GM23248 (cell line): ENCODE measurements around the gene PRKCA. TPM values are rescaled to one million over a fixed set of nuclear protein-coding genes. Genes with fewer than 3 reads are reported as not detected.

Source experiments
- DNase-seq: peaks from one replicate; pipeline ENCODE4 v3.0.0-alpha.2; 2015
- H2AFZ ChIP-seq: fragments of 200-600 bp; sonication (generic); 2 replicates; pipeline ENCODE4 v1.6.1; 2016; ENCODE audit warnings: antibody characterized with exemption
- H3F3A ChIP-seq: fragments of 200-600 bp; sonication (generic); 2 replicates; pipeline ENCODE4 v1.6.1; 2016; ENCODE audit warnings: mild to moderate bottlenecking, antibody characterized with exemption, mixed run types; ENCODE audit not compliant: insufficient read depth
- H3K27ac ChIP-seq: fragments of 200-600 bp; sonication (generic); 2 replicates; pipeline ENCODE4 v1.5.1; 2016; ENCODE audit warnings: mild to moderate bottlenecking
- H3K27me3 ChIP-seq: fragments of 200-600 bp; sonication (generic); replicated peaks from 2 replicates; pipeline ENCODE4 v1.6.1; 2016; ENCODE audit warnings: mild to moderate bottlenecking; ENCODE audit not compliant: insufficient read depth
- H3K36me3 ChIP-seq: fragments of 200-600 bp; sonication (generic); 2 replicates; pipeline ENCODE4 v1.6.1; 2016; ENCODE audit warnings: low read depth, mild to moderate bottlenecking
- H3K4me1 ChIP-seq: fragments of 200-600 bp; sonication (generic); 2 replicates; pipeline ENCODE4 v1.6.1; 2016; ENCODE audit warnings: mild to moderate bottlenecking; ENCODE audit not compliant: insufficient read depth
- H3K4me2 ChIP-seq: fragments of 200-600 bp; sonication (generic); one replicate; pipeline ENCODE4 v1.6.1; 2016; ENCODE audit warnings: mild to moderate bottlenecking; ENCODE audit not compliant: unreplicated experiment
- H3K4me3 ChIP-seq: fragments of 200-600 bp; sonication (generic); 2 replicates; pipeline ENCODE4 v1.5.1; 2016; ENCODE audit warnings: mild to moderate bottlenecking
- H3K79me2 ChIP-seq: fragments of 200-600 bp; sonication (generic); 2 replicates; pipeline ENCODE4 v1.6.1; 2016; ENCODE audit warnings: mild to moderate bottlenecking; ENCODE audit not compliant: insufficient read depth
- H3K9ac ChIP-seq: fragments of 200-600 bp; sonication (generic); 2 replicates; pipeline ENCODE4 v1.6.1; 2016; ENCODE audit warnings: mild to moderate bottlenecking
- H3K9me2 ChIP-seq: fragments of 200-600 bp; sonication (generic); 2 replicates; pipeline ENCODE4 v1.6.1; 2016; ENCODE audit warnings: mixed run types, mild to moderate bottlenecking, moderate library complexity; ENCODE audit not compliant: insufficient read depth
- H3K9me3 ChIP-seq: fragments of 200-600 bp; sonication (generic); one replicate; pipeline ENCODE4 v1.6.1; 2017; ENCODE audit warnings: low read depth
- H4K20me1 ChIP-seq: fragments of 200-600 bp; sonication (generic); 2 replicates; pipeline ENCODE4 v1.6.0; 2016; ENCODE audit not compliant: insufficient read depth
- EZH2 ChIP-seq: fragments of 200-600 bp; sonication (generic); IDR thresholded peaks from 2 replicates; pipeline ENCODE4 v1.6.1; 2018; ENCODE audit warnings: antibody characterized with exemption, mild to moderate bottlenecking; ENCODE audit not compliant: insufficient read depth, poor library complexity, severe bottlenecking
- EZH2phosphoT487 ChIP-seq: fragments of 200-600 bp; sonication (generic); IDR thresholded peaks from 2 replicates; pipeline ENCODE4 v1.6.1; 2018; ENCODE audit warnings: antibody characterized with exemption, moderate library complexity, mild to moderate bottlenecking, low read depth; ENCODE audit not compliant: insufficient read depth
- WGBS, 2 experiments: methylation state at CpG; one replicate each; pipeline ENCODE4 v1.1.6; 2015 to 2017; ENCODE audit warnings: low lambda C conversion rate in 2 of 2, low coverage in 1 of 2; ENCODE audit errors: missing lambda C conversion rate in 2 of 2; 5-methylcytosine and 5-hydroxymethylcytosine counted together
- in situ Hi-C: fragments of 300-500 bp; cut with MboI; formaldehyde crosslinking; loops from 2 replicates; pipeline ENCODE4 v1.15.0; 2020
- polyA plus RNA-seq: library from polyadenylated mRNA; unstranded; fragments of >200 nt; fragmentation: Nextera tagmentation; extraction: Ambion mirVana; gene quantifications from 2 replicates; pipeline ENCODE4 v1.2.1, GENCODE V29; 2016
- total RNA-seq: library from RNA; depleted of rRNA; stranded (reverse); fragments of >200 nt; shearing (Covaris generic); gene quantifications from 2 replicates; pipeline ENCODE4 v1.2.3, GENCODE V29; 2014

The PRKCA gene
- total and polyA plus RNA-seq, 2 experiments from 2014 or later = 17.3 to 28.5 TPM

GRCh38 chr17:66695098-66695497, 392.7 kb downstream of the PRKCA start:
- no peaks in the 10 kb centered on the region for H4K20me1 ChIP-seq
- peaks cover 8% of the 10 kb centered on the region; the same call in 1 of the 2 replicates for H3K4me1 ChIP-seq
- H3K9me2 ChIP-seq = no peaks in the 10 kb centered on the region
- no peak overlapping the region for H3K9ac ChIP-seq
- TF ChIP-seq EZH2 = no peak
- TF ChIP-seq EZH2phosphoT487 = no peak
- no peaks in the 10 kb centered on the region for H3K9me3 ChIP-seq
- H3K4me3 ChIP-seq = no peak overlapping the region
- H3F3A ChIP-seq = peaks cover 7% of the 10 kb centered on the region; the same call in 1 of the 2 replicates
- no peaks in the 10 kb centered on the region for H3K27me3 ChIP-seq
- H3K4me2 ChIP-seq = no peak overlapping the region
- no peaks in the 10 kb centered on the region for H3K79me2 ChIP-seq
- no peak for DNase-seq
- 99% methylated on average over 5 of the region's 5 CpGs for WGBS, 2 experiments
- H2AFZ ChIP-seq = no peak overlapping the region
- H3K36me3 ChIP-seq = peaks cover 34% of the 10 kb centered on the region
- in situ Hi-C loops = loop anchor here (25.0 kb wide), 2 partner anchors 233 to 1433 kb away; no protein-coding TSS in a partner anchor
- H3K27ac ChIP-seq = no peak overlapping the region

DNA sequence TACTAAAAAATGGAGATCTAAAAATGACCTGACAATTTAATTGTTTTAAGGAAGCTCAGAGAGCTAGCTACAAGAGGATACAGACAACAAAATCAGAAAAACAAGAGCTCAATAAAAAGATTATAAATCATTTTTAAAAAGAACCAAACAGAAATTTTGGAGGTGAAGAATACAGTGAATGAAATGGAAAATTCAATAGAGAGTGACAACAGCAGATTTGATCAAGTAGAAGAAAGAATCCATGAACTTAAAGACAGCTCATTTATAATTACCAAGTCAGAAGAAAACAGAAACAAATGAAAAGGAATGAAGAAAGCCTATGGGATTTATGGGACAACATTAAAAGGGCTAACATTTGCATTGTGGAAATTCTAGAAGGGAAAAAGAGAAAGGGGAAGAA, 395.9 kb downstream of the PRKCA start:
- H2AFZ ChIP-seq = no peak overlapping the region
- H4K20me1 ChIP-seq = no peaks in the 10 kb centered on the region
- no peak overlapping the region for H3K27ac ChIP-seq
- no peaks in the 10 kb centered on the region for H3K9me3 ChIP-seq
- no peak overlapping the region for H3K4me3 ChIP-seq
- H3K79me2 ChIP-seq = no peaks in the 10 kb centered on the region
- H3K4me1 ChIP-seq = no peaks in the 10 kb centered on the region
- H3K4me2 ChIP-seq = no peak overlapping the region
- H3K27me3 ChIP-seq = no peaks in the 10 kb centered on the region
- DNase-seq = no peak
- TF ChIP-seq EZH2phosphoT487 = no peak
- TF ChIP-seq EZH2 = no peak
- H3K9me2 ChIP-seq = no peaks in the 10 kb centered on the region
- H3F3A ChIP-seq = peaks cover 4% of the 10 kb centered on the region
- no peak overlapping the region for H3K9ac ChIP-seq
- H3K36me3 ChIP-seq = peaks cover 33% of the 10 kb centered on the region
- in situ Hi-C loops = loop anchor here (25.0 kb wide), 2 partner anchors 236 to 1436 kb away; no protein-coding TSS in a partner anchor

- Histone ChIP-seq H3K79me2 (no peaks in the 10 kb centered on the region), H3K9me3 (no peaks in the 10 kb centered on the region)
- DNase-seq = no peak
Observed at GRCh38 chr17:66701462-66701861, 399.0 kb downstream of the PRKCA start.

DNA sequence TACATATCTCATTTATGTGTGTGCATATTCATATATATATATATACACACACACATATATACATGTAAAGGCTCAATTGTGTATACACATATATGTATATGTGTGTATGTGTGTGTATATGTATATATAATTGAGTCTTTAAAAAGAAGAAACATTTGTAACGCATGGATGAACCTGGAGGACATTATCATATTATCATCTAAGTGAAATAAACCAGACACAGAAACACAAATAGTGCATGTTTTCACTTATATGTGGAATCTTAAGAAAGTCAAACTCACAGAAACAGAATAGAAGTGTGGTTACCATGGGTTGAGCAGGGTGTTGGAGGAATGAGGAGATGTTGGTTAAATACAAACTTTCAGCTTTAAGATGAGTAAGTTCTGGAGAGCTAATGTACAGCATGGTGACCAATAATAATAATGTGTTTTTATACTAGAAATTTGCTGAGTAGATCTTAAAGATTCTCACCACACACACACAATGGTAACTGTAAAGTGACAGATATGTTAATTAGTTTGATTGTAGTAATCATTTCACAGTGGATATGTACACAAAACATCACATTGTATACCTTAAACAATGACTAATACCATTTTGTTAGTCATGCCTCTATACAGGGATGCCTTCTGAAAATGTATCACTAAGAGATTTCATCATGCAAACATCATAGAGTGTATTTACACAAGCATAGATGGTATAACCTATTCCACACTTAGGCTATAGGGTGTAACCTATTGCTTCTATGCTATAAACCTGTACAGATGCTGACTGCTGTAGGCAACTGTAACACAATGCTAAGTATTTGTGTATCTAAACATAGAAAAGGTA, 399.9 kb downstream of the PRKCA start:
- H4K20me1 ChIP-seq = no peaks in the 10 kb centered on the region
- H3F3A ChIP-seq = peaks cover 4% of the 10 kb centered on the region
- peak; percentile 29 for DNase-seq
- TF ChIP-seq EZH2phosphoT487 (no peak), EZH2 (no peak)
- in situ Hi-C loops = no loop called here
- no peaks in the 10 kb centered on the region for H3K9me2 ChIP-seq
- no peak overlapping the region for H3K4me3 ChIP-seq
- no peak overlapping the region for H2AFZ ChIP-seq
- H3K9ac ChIP-seq = no peak overlapping the region
- H3K4me1 ChIP-seq = no peaks in the 10 kb centered on the region
- H3K79me2 ChIP-seq = no peaks in the 10 kb centered on the region
- H3K27ac ChIP-seq = no peak overlapping the region
- H3K36me3 ChIP-seq = peaks cover 22% of the 10 kb centered on the region
- H3K4me2 ChIP-seq = no peak overlapping the region
- H3K27me3 ChIP-seq = no peaks in the 10 kb centered on the region
- 41 to 58% methylated on average over 1 of the region's 1 CpG for WGBS, 2 experiments
- H3K9me3 ChIP-seq = no peaks in the 10 kb centered on the region

More at GRCh38 chr17:66701462-66701861, 399.0 kb downstream of the PRKCA start:
- no peaks in the 10 kb centered on the region for H3K9me2 ChIP-seq
- no peaks in the 10 kb centered on the region for H3K4me1 ChIP-seq
- no peak overlapping the region for H3K27ac ChIP-seq
- in situ Hi-C loops = no loop called here
- H3K36me3 ChIP-seq = peaks cover 30% of the 10 kb centered on the region
- no peaks in the 10 kb centered on the region for H3K27me3 ChIP-seq
- H3K4me2 ChIP-seq = no peak overlapping the region
- peaks cover 4% of the 10 kb centered on the region for H3F3A ChIP-seq
- no peak overlapping the region for H3K9ac ChIP-seq
- no peaks in the 10 kb centered on the region for H4K20me1 ChIP-seq
- TF ChIP-seq EZH2 (no peak), EZH2phosphoT487 (no peak)
- H2AFZ ChIP-seq = no peak overlapping the region
- H3K4me3 ChIP-seq = no peak overlapping the region
